Measurements from ENCODE around the gene PLCL2.

- no peak for TF ChIP-seq POLR2A (IDR thresholded peaks at IDR 0.05; ENCODE audit: low read depth)
- no peak for TF ChIP-seq CTCF (IDR thresholded peaks at IDR 0.05)
- no peak for TF ChIP-seq POLR2AphosphoS5 (IDR thresholded peaks at IDR 0.05)
- no peak for TF ChIP-seq EP300 (IDR thresholded peaks at IDR 0.05)
Observed at GRCh38 chr3:16881896-16882630, 2.7 kb upstream of the PLCL2 start.

Measured in esophagus muscularis mucosa (tissue), 4 donors.